Chondrocyte (in vitro differentiated cells): ENCODE data around the gene ELOVL1. TPM values are rescaled to one million over a fixed set of nuclear protein-coding genes. Genes with fewer than 3 reads are reported as not detected.
"Not testable (repeated sequence)": the region's sequence is repeated elsewhere in the genome, so short reads cannot be mapped to it uniquely, and the experiment has no call there.

Experiments used
- DNase-seq: peaks from one replicate; pipeline ENCODE4 v3.0.0; 2021; ENCODE audit warnings: mixed read lengths, low spot score
- H3K27ac Mint-ChIP-seq: one replicate; pipeline ENCODE4 v1.8.0; 2021; ENCODE audit warnings: mild to moderate bottlenecking, moderate library complexity, mixed read lengths; ENCODE audit not compliant: unreplicated experiment
- H3K27me3 Mint-ChIP-seq: 2 replicates; pipeline ENCODE4 v1.8.0; 2021; ENCODE audit warnings: low read depth, mixed read lengths
- H3K36me3 Mint-ChIP-seq: 2 replicates; pipeline ENCODE4 v1.8.0; 2021; ENCODE audit warnings: low read depth, mixed read lengths
- H3K4me1 Mint-ChIP-seq: 2 replicates; pipeline ENCODE4 v1.8.0; 2021; ENCODE audit warnings: low read depth, mild to moderate bottlenecking, mixed read lengths
- H3K4me3 Mint-ChIP-seq: one replicate; pipeline ENCODE4 v1.8.0; 2021; ENCODE audit warnings: mild to moderate bottlenecking, moderate library complexity, mixed read lengths; ENCODE audit not compliant: unreplicated experiment
- H3K9me3 Mint-ChIP-seq: 2 replicates; pipeline ENCODE4 v1.8.0; 2021; ENCODE audit warnings: low read depth, mixed read lengths
- CTCF ChIP-seq: fragments of 200-600 bp; sonication (generic); IDR thresholded peaks from 2 replicates; pipeline ENCODE4 v1.5.0; 2021; ENCODE audit warnings: antibody characterized with exemption, mild to moderate bottlenecking, moderate library complexity
- total RNA-seq: library from RNA; stranded (reverse); gene quantifications from 3 replicates; pipeline ENCODE4 v1.2.1, GENCODE V29; 2021

Gene ELOVL1
- total RNA-seq, 1 donor from 2014 or later: 103 TPM

- Mint-ChIP-seq H3K9me3 (no peaks in the 10 kb centered on the region), H3K36me3 (no peaks in the 10 kb centered on the region), H3K27ac (no peak overlapping the region), H3K4me3 (no peak overlapping the region), H3K27me3 (no peaks in the 10 kb centered on the region), H3K4me1 (peaks cover 17% of the 10 kb centered on the region)
- TF ChIP-seq CTCF: no peak
- no peak for DNase-seq
These were observed 4.4 kb upstream of the ELOVL1 start for GRCh38 chr1:43372172-43372571.

- TF ChIP-seq CTCF: no peak
- Mint-ChIP-seq H3K36me3 (peaks cover 2% of the 10 kb centered on the region), H3K27me3 (no peaks in the 10 kb centered on the region), H3K27ac (no peak overlapping the region), H3K4me3 (no peak overlapping the region), H3K4me1 (peaks cover 32% of the 10 kb centered on the region), H3K9me3 (no peaks in the 10 kb centered on the region)
- no peak for DNase-seq
These were observed 2.8 kb upstream of the ELOVL1 start for GRCh38 chr1:43370564-43370963.

GRCh38 chr1:43369779-43370178, 2.0 kb upstream of the ELOVL1 start:
- H3K27ac Mint-ChIP-seq, H3K36me3 Mint-ChIP-seq, H3K4me3 Mint-ChIP-seq, H3K27me3 Mint-ChIP-seq, DNase-seq, H3K9me3 Mint-ChIP-seq: not testable (repeated sequence)
- H3K4me1 Mint-ChIP-seq: peaks cover 38% of the 10 kb centered on the region

GRCh38 chr1:43368646-43369020, 822 bp upstream of the ELOVL1 start:
- peaks cover 38% of the 10 kb centered on the region for H3K4me1 Mint-ChIP-seq
- peak overlapping the region; percentile 93 for H3K27ac Mint-ChIP-seq
- no peak for TF ChIP-seq CTCF

GRCh38 chr1:43367026-43367903, 546 bp downstream of the ELOVL1 start:
- Mint-ChIP-seq H3K27me3 (no peaks in the 10 kb centered on the region), H3K36me3 (peaks cover 19% of the 10 kb centered on the region), H3K9me3 (no peaks in the 10 kb centered on the region), H3K4me3 (peak overlapping the region; percentile 88), H3K4me1 (peaks cover 38% of the 10 kb centered on the region), H3K27ac (peak overlapping the region; percentile 83)
- DNase-seq: no peak
- no peak for TF ChIP-seq CTCF

More at GRCh38 chr1:43368646-43369020, 822 bp upstream of the ELOVL1 start:
- no peak for DNase-seq
- Mint-ChIP-seq H3K27me3 (no peaks in the 10 kb centered on the region), H3K9me3 (no peaks in the 10 kb centered on the region), H3K36me3 (peaks cover 16% of the 10 kb centered on the region), H3K4me3 (peak overlapping the region; percentile 80)

GRCh38 chr1:43366601-43367025, 1.2 kb downstream of the ELOVL1 start:
- H3K27me3 Mint-ChIP-seq: no peaks in the 10 kb centered on the region
- DNase-seq: no peak
- peaks cover 24% of the 10 kb centered on the region for H3K36me3 Mint-ChIP-seq
- H3K4me3 Mint-ChIP-seq: peak overlapping the region; percentile 88
- H3K4me1 Mint-ChIP-seq: peaks cover 44% of the 10 kb centered on the region
- TF ChIP-seq CTCF: no peak
- peak overlapping the region; percentile 83 for H3K27ac Mint-ChIP-seq
- H3K9me3 Mint-ChIP-seq: no peaks in the 10 kb centered on the region
